Nephron progenitor cell (in vitro differentiated cells): Measurements from ENCODE around the gene HES3.

Experiments used
- DNase-seq: peaks from one replicate; pipeline ENCODE4 v3.0.0; 2021
- H3K27ac Mint-ChIP-seq: 2 replicates; pipeline ENCODE4 v1.8.0; 2021; ENCODE audit warnings: mild to moderate bottlenecking, moderate library complexity, mixed read lengths
- H3K27me3 Mint-ChIP-seq: 2 replicates; pipeline ENCODE4 v1.8.0; 2021; ENCODE audit warnings: mild to moderate bottlenecking, low read depth, mixed read lengths; ENCODE audit not compliant: poor library complexity
- H3K36me3 Mint-ChIP-seq: 2 replicates; pipeline ENCODE4 v1.8.0; 2021; ENCODE audit warnings: low read depth, mixed read lengths
- H3K4me1 Mint-ChIP-seq: 2 replicates; pipeline ENCODE4 v1.8.0; 2021; ENCODE audit warnings: mixed read lengths
- H3K4me3 Mint-ChIP-seq: 2 replicates; pipeline ENCODE4 v1.8.0; 2021; ENCODE audit warnings: mild to moderate bottlenecking, moderate library complexity, mixed read lengths
- H3K9me3 Mint-ChIP-seq: 2 replicates; pipeline ENCODE4 v1.8.0; 2021; ENCODE audit warnings: mild to moderate bottlenecking, moderate library complexity, mixed read lengths
- TF ChIP-seq, protein P1 (sequence below): fragments of 200-600 bp; sonication (generic); IDR thresholded peaks from 2 replicates; pipeline ENCODE4 v1.5.0; 2021; ENCODE audit warnings: antibody characterized with exemption

HES3 gene

GRCh38 chr1:6263716-6264115 lies 19.7 kb downstream of the HES3 start:
- H3K4me3 Mint-ChIP-seq = no peak overlapping the region
- TF ChIP-seq, protein P1, sequence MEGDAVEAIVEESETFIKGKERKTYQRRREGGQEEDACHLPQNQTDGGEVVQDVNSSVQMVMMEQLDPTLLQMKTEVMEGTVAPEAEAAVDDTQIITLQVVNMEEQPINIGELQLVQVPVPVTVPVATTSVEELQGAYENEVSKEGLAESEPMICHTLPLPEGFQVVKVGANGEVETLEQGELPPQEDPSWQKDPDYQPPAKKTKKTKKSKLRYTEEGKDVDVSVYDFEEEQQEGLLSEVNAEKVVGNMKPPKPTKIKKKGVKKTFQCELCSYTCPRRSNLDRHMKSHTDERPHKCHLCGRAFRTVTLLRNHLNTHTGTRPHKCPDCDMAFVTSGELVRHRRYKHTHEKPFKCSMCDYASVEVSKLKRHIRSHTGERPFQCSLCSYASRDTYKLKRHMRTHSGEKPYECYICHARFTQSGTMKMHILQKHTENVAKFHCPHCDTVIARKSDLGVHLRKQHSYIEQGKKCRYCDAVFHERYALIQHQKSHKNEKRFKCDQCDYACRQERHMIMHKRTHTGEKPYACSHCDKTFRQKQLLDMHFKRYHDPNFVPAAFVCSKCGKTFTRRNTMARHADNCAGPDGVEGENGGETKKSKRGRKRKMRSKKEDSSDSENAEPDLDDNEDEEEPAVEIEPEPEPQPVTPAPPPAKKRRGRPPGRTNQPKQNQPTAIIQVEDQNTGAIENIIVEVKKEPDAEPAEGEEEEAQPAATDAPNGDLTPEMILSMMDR = no peak
- no peak for DNase-seq
- peaks cover 28% of the 10 kb centered on the region for H3K27me3 Mint-ChIP-seq
- H3K36me3 Mint-ChIP-seq = no peaks in the 10 kb centered on the region
- no peak overlapping the region for H3K27ac Mint-ChIP-seq
- no peaks in the 10 kb centered on the region for H3K9me3 Mint-ChIP-seq
- H3K4me1 Mint-ChIP-seq = peaks cover 74% of the 10 kb centered on the region

DNA sequence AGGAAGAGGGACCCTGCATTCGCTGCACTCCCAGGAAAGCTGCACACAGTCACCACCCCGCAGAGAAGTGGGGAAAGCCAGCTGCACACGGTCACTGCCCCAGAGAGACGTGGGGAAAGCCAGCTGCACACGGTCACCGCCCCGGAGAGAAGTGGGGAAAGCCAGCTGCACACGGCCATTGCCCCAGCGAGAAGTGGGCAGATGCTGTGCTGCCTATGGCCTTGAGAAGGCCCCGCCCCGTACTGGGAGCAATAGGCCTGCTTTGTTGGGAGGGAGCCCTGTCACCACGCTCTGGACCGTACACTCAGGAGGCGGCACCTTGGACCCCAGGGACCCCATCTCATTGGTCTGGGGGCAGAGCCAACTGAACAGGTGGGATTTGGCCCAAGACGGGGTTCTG lies 21.2 kb downstream of the HES3 start:
- no peak for DNase-seq
- Mint-ChIP-seq H3K4me1 (peaks cover 81% of the 10 kb centered on the region), H3K27me3 (peaks cover 15% of the 10 kb centered on the region), H3K4me3 (no peak overlapping the region), H3K27ac (no peak overlapping the region), H3K36me3 (no peaks in the 10 kb centered on the region), H3K9me3 (no peaks in the 10 kb centered on the region)
- TF ChIP-seq, protein P1 = no peak

- no peak overlapping the region for H3K27ac Mint-ChIP-seq
- no peaks in the 10 kb centered on the region for H3K36me3 Mint-ChIP-seq
- H3K9me3 Mint-ChIP-seq = no peaks in the 10 kb centered on the region
- peaks cover 94% of the 10 kb centered on the region for H3K4me1 Mint-ChIP-seq
- TF ChIP-seq, protein P1 = no peak
- peaks cover 11% of the 10 kb centered on the region for H3K27me3 Mint-ChIP-seq
- no peak for DNase-seq
- no peak overlapping the region for H3K4me3 Mint-ChIP-seq
Observed at GRCh38 chr1:6266641-6267040, 22.7 kb downstream of the HES3 start.

DNA sequence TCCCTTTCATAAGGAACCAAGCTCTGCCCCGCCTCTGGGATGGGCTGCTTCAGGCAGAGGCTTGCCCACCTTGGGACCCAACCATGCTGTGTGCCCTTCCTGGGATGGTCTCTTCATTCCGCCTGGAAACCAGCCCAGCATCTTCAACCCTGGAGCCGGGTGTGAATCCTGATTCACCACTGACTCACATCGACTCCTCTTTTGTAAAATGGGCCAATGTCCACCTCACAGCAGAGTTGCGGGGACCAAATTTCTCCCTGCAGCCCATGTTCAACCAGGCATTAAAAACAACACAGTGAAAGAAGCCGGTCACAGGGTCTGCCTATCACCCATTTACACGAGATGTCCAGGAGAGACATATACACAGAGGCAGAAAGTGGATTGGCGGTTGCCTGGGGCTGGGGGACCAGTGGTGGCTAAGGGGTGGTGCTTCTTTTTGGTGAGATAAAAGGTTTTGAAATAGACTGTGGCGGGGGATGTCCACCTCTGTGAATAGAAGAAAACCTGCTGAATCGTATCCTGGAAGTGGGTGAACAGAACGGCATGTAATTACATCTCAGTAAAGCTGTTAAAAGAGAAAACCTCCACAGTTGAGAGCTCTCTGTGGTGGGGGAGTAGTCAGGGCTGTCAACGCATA lies 23.8 kb downstream of the HES3 start:
- no peaks in the 10 kb centered on the region for H3K9me3 Mint-ChIP-seq
- H3K27me3 Mint-ChIP-seq = peaks cover 4% of the 10 kb centered on the region
- peaks cover 94% of the 10 kb centered on the region for H3K4me1 Mint-ChIP-seq
- peak overlapping the region; percentile 5 for H3K4me3 Mint-ChIP-seq
- TF ChIP-seq, protein P1 = no peak
- H3K36me3 Mint-ChIP-seq = no peaks in the 10 kb centered on the region
- H3K27ac Mint-ChIP-seq = peak overlapping the region; percentile 70
- peak; percentile 46 for DNase-seq

GRCh38 chr1:6268415-6268814 lies 24.4 kb downstream of the HES3 start:
- H3K4me1 Mint-ChIP-seq = peaks cover 95% of the 10 kb centered on the region
- H3K27ac Mint-ChIP-seq = peak overlapping the region; percentile 70
- peak; percentile 45 for DNase-seq
- H3K9me3 Mint-ChIP-seq = no peaks in the 10 kb centered on the region
- H3K36me3 Mint-ChIP-seq = no peaks in the 10 kb centered on the region
- TF ChIP-seq, protein P1 = no peak
- H3K4me3 Mint-ChIP-seq = no peak overlapping the region
- H3K27me3 Mint-ChIP-seq = peaks cover 5% of the 10 kb centered on the region

DNA sequence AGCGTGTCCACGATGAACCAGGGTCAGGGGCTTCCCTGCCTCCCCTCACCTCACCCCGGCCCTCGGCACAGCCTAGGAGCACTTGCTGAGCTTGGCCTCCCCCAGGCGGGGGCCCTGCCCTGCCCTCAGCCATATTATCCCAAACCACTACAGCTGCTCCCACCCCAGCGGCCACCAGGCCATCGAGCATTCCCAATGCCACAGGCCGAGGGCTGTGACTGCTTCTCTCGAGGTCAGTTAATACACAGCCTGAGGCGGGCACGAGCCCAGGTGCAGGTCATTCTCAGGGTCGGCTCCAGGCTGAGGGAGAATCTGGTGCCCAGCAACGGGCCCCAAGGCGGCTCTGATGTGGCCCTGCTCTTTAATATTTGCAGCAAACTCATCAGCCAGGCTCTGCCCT lies 25.3 kb downstream of the HES3 start:
- no peak overlapping the region for H3K4me3 Mint-ChIP-seq
- H3K4me1 Mint-ChIP-seq = peaks cover 90% of the 10 kb centered on the region
- no peak for DNase-seq
- peaks cover 5% of the 10 kb centered on the region for H3K27me3 Mint-ChIP-seq
- no peak overlapping the region for H3K27ac Mint-ChIP-seq
- no peaks in the 10 kb centered on the region for H3K9me3 Mint-ChIP-seq
- TF ChIP-seq, protein P1 = no peak
- H3K36me3 Mint-ChIP-seq = no peaks in the 10 kb centered on the region
